Measurements from ENCODE around the gene PSMC3. TPM values are rescaled to one million over a fixed set of nuclear protein-coding genes. Genes with fewer than 3 reads are reported as not detected.

Gene PSMC3
- total RNA-seq, 1 donor from 2014 or later: 130 TPM

DNA sequence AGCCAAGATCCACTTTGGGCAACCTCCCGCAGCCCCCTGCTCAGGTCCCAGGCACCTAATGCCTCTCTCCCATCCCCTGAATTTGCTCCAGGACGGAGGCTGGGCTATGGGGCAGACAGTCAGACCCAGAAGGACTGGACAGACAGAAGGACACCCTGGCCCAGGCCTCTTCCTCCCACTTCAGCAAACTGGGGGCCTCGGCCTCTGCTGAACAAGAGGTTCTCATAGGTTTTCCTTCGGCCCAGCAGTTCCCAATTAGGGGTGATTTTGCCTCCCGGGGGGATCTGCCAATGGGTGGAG, 51.6 kb downstream of the PSMC3 start:
- no peak overlapping the region for H3K9ac ChIP-seq (ENCODE audit: low read length)
- TF ChIP-seq EZH2 (IDR thresholded peaks at IDR 0.05; ENCODE audit: insufficient read depth, low read length): no peak
- TF ChIP-seq, protein P1, sequence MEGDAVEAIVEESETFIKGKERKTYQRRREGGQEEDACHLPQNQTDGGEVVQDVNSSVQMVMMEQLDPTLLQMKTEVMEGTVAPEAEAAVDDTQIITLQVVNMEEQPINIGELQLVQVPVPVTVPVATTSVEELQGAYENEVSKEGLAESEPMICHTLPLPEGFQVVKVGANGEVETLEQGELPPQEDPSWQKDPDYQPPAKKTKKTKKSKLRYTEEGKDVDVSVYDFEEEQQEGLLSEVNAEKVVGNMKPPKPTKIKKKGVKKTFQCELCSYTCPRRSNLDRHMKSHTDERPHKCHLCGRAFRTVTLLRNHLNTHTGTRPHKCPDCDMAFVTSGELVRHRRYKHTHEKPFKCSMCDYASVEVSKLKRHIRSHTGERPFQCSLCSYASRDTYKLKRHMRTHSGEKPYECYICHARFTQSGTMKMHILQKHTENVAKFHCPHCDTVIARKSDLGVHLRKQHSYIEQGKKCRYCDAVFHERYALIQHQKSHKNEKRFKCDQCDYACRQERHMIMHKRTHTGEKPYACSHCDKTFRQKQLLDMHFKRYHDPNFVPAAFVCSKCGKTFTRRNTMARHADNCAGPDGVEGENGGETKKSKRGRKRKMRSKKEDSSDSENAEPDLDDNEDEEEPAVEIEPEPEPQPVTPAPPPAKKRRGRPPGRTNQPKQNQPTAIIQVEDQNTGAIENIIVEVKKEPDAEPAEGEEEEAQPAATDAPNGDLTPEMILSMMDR (IDR thresholded peaks at IDR 0.05; ENCODE audit: insufficient read depth, low read depth, low read length): no peak
- H3K27me3 Mint-ChIP-seq (ENCODE audit: low read depth, unreplicated experiment): peaks cover 4% of the 10 kb centered on the region

DNA sequence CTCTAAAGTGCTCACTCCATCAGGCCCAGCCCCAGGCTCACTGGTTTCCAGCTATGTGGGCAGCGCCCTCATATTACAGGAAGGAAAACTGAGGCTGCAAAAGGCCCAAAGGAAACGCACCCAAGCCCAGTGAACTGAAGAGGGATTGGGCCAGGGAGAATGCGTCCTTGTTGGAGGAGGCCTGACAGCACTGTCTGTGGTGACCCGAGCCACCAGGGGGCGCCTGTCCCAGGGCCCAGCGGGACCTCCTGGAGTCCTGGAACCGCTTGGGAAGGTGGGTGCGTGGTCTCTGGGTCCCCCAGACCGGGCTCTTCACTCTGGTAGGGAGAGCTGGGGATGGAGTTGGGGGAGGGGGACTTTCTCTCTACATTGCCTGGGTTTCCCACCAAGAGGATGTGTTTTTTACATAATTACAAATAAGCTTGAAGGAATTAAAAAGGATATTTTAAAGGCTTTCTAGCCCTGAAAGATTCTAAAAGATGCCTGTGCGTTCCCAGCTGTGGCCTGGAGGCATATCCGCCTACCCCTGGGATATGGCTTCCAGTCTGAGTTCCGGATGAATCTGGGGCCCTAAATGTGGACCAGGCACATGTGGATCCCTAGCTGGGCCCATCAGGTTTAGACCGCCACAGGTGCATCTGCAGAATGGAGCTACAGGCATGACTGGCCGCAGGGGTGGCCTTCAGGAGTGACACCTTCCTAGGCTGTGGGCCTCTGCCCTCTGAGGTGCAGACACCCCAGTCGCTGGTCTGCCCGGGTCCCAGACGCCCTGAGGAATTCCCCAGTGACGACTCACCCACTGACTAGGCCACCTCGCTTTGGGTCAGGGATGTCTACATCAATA, 52.1 kb downstream of the PSMC3 start:
- no peaks in the 10 kb centered on the region for H3K9me3 Mint-ChIP-seq (ENCODE audit: unreplicated experiment)
- H2AFZ ChIP-seq (ENCODE audit: low read depth, low read length): peak overlapping the region; percentile 58
- no peak overlapping the region for H3K4me3 ChIP-seq (ENCODE audit: insufficient read depth, low read depth, low read length)
- no peak for TF ChIP-seq EZH2 (IDR thresholded peaks at IDR 0.05; ENCODE audit: insufficient read depth, low read length)
- TF ChIP-seq, protein P1 (IDR thresholded peaks at IDR 0.05; ENCODE audit: insufficient read depth, low read depth, low read length): peak; percentile 81
- no peaks in the 10 kb centered on the region for H3K36me3 ChIP-seq (ENCODE audit: insufficient read depth, low read length)
- H3K27me3 Mint-ChIP-seq (ENCODE audit: low read depth, unreplicated experiment): peaks cover 7% of the 10 kb centered on the region
- H3K4me1 Mint-ChIP-seq (ENCODE audit: low read depth, unreplicated experiment): peaks cover 11% of the 10 kb centered on the region
- no peak overlapping the region for H3K27ac Mint-ChIP-seq (ENCODE audit: unreplicated experiment)
- peak; percentile 32 for DNase-seq (ENCODE audit: low read depth)
- no peaks in the 10 kb centered on the region for H3K9me3 ChIP-seq (ENCODE audit: insufficient read depth, low read depth, low read length)
- H3K4me2 ChIP-seq (ENCODE audit: low read length): no peak overlapping the region
- no peak overlapping the region for H3K27ac ChIP-seq (ENCODE audit: low read depth, low read length)
- no peak for FAIRE-seq
- no peaks in the 10 kb centered on the region for H3K36me3 Mint-ChIP-seq (ENCODE audit: low read depth, unreplicated experiment)
- H3K9ac ChIP-seq (ENCODE audit: low read length): no peak overlapping the region
- no peak overlapping the region for H3K4me3 Mint-ChIP-seq (ENCODE audit: unreplicated experiment)
- no peaks in the 10 kb centered on the region for H3K27me3 ChIP-seq (ENCODE audit: insufficient read depth, low read length)
- no peaks in the 10 kb centered on the region for H3K79me2 ChIP-seq (ENCODE audit: insufficient read depth, low read length)
- H4K20me1 ChIP-seq (ENCODE audit: insufficient read depth, low read length): no peaks in the 10 kb centered on the region
- H3K4me1 ChIP-seq (ENCODE audit: insufficient read depth, low read length): peaks cover 6% of the 10 kb centered on the region

More for the DNA sequence above, 51.6 kb downstream of the PSMC3 start:
- H3K9me3 ChIP-seq (ENCODE audit: insufficient read depth, low read depth, low read length): no peaks in the 10 kb centered on the region
- no peaks in the 10 kb centered on the region for H4K20me1 ChIP-seq (ENCODE audit: insufficient read depth, low read length)
- no peak overlapping the region for H3K27ac ChIP-seq (ENCODE audit: low read depth, low read length)
- H3K27me3 ChIP-seq (ENCODE audit: insufficient read depth, low read length): no peaks in the 10 kb centered on the region
- no peak overlapping the region for H3K4me3 ChIP-seq (ENCODE audit: insufficient read depth, low read depth, low read length)
- H3K4me1 ChIP-seq (ENCODE audit: insufficient read depth, low read length): peaks cover 6% of the 10 kb centered on the region
- no peak overlapping the region for H2AFZ ChIP-seq (ENCODE audit: low read depth, low read length)
- peaks cover 11% of the 10 kb centered on the region for H3K4me1 Mint-ChIP-seq (ENCODE audit: low read depth, unreplicated experiment)
- H3K36me3 Mint-ChIP-seq (ENCODE audit: low read depth, unreplicated experiment): no peaks in the 10 kb centered on the region
- no peaks in the 10 kb centered on the region for H3K36me3 ChIP-seq (ENCODE audit: insufficient read depth, low read length)
- H3K27ac Mint-ChIP-seq (ENCODE audit: unreplicated experiment): peak overlapping the region; percentile 64
- no peaks in the 10 kb centered on the region for H3K79me2 ChIP-seq (ENCODE audit: insufficient read depth, low read length)
- FAIRE-seq: no peak
- DNase-seq (ENCODE audit: low read depth): no peak
- no peak overlapping the region for H3K4me2 ChIP-seq (ENCODE audit: low read length)
- H3K4me3 Mint-ChIP-seq (ENCODE audit: unreplicated experiment): no peak overlapping the region
- H3K9me3 Mint-ChIP-seq (ENCODE audit: unreplicated experiment): no peaks in the 10 kb centered on the region

DNA sequence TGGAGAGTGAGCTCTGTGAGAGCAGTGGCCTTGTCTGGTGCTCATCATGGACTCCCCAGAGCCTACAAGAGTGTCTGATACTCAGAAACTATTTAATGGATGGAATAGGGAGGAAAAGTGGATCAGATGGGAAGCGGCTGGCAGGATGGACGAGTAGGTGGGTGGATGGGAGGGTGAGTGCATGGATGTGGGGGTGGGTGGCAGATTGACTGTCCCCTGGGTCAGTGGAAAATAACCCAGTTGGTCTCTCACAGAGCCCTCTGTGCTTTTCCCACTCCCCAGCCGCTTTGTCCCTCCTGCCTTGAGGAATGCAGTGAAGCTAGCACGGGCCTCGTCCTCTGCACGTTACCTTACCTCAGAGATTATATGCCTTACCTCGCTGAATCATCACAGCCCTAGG, 53.8 kb downstream of the PSMC3 start:
- Histone ChIP-seq H3K79me2 (ENCODE audit: insufficient read depth, low read length) (no peaks in the 10 kb centered on the region), H3K4me3 (ENCODE audit: insufficient read depth, low read depth, low read length) (no peak overlapping the region), H3K4me1 (ENCODE audit: insufficient read depth, low read length) (peaks cover 6% of the 10 kb centered on the region), H3K27ac (ENCODE audit: low read depth, low read length) (no peak overlapping the region), H4K20me1 (ENCODE audit: insufficient read depth, low read length) (no peaks in the 10 kb centered on the region), H3K9ac (ENCODE audit: low read length) (no peak overlapping the region), H3K9me3 (ENCODE audit: insufficient read depth, low read depth, low read length) (no peaks in the 10 kb centered on the region), H3K27me3 (ENCODE audit: insufficient read depth, low read length) (no peaks in the 10 kb centered on the region), H3K36me3 (ENCODE audit: insufficient read depth, low read length) (no peaks in the 10 kb centered on the region), H2AFZ (ENCODE audit: low read depth, low read length) (no peak overlapping the region), H3K4me2 (ENCODE audit: low read length) (no peak overlapping the region)
- FAIRE-seq (no peak), DNase-seq (ENCODE audit: low read depth) (no peak)
- H3K9me3 Mint-ChIP-seq (ENCODE audit: unreplicated experiment): no peaks in the 10 kb centered on the region
- no peak overlapping the region for H3K4me3 Mint-ChIP-seq (ENCODE audit: unreplicated experiment)
- H3K4me1 Mint-ChIP-seq (ENCODE audit: low read depth, unreplicated experiment): peaks cover 11% of the 10 kb centered on the region
- TF ChIP-seq, protein P1 (IDR thresholded peaks at IDR 0.05; ENCODE audit: insufficient read depth, low read depth, low read length): no peak
- no peak for TF ChIP-seq EZH2 (IDR thresholded peaks at IDR 0.05; ENCODE audit: insufficient read depth, low read length)
- no peaks in the 10 kb centered on the region for H3K36me3 Mint-ChIP-seq (ENCODE audit: low read depth, unreplicated experiment)
- no peak overlapping the region for H3K27ac Mint-ChIP-seq (ENCODE audit: unreplicated experiment)
- H3K27me3 Mint-ChIP-seq (ENCODE audit: low read depth, unreplicated experiment): peaks cover 7% of the 10 kb centered on the region

All from astrocyte (in vitro differentiated cells and primary cell).